ENCODE data around the gene PDGFRA.

Gene PDGFRA

GRCh38 chr4:54228546-54228945 lies 547 bp upstream of the PDGFRA start:
- TF ChIP-seq CTCF (IDR thresholded peaks at IDR 0.05; ENCODE audit: insufficient read depth, low read length, poor library complexity, severe bottlenecking): no peak
- Histone ChIP-seq H3K36me3 (ENCODE audit: control insufficient read depth, insufficient read depth, low read length) (no peaks in the 10 kb centered on the region), H3K4me3 (replicated peaks; ENCODE audit: low read depth, low read length) (no peak overlapping the region), H3K27me3 (replicated peaks; ENCODE audit: control insufficient read depth, insufficient read depth, low read length) (peaks cover 9% of the 10 kb centered on the region)
- no peak for DNase-seq (ENCODE audit: extremely low read depth, insufficient read length)

DNA sequence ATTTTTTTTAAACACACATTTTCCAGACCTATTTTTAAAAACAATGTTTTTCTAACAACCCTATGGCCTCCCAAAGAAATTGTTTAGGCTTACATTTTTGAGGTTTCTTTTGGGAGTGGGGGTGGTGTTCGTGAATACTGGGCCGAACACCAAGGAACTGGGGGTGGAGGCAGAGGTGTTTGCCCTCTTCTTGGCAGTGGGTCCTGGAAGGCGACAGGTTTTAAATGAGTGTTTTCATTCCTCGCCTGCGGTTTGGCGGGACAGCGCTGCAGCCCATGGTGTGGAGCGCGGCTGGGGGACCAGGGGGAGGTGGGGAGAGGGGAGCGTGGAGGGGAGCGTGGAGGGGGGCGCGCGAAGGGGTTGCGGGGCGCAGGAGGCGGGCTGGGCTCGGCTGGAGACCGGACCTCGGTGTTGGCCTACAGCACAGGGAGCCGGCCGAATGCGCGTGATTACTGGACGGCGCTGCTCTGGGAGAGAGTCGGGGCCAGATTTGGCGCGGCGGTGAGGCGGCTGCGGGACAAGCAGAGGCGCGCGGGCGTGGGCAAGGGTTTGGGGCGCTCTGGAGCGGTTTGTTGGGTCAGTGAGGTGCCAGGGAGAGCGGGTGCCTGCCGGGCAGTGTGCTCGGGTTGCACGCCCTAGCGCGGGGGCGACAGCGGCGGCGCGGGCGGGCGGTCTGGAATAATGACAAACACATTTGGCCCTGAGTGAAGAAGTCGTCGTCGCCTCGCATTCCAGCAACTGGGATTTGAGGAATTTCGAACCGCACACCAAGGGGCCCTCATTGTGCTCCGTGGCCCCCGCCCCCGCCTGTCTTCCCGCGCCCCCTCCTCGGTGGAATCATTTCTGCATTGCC lies 764 bp downstream of the PDGFRA start:
- H3K27me3 ChIP-seq (replicated peaks; ENCODE audit: control insufficient read depth, insufficient read depth, low read length): peaks cover 9% of the 10 kb centered on the region
- no peaks in the 10 kb centered on the region for H3K36me3 ChIP-seq (ENCODE audit: control insufficient read depth, insufficient read depth, low read length)
- no peak overlapping the region for H3K4me3 ChIP-seq (replicated peaks; ENCODE audit: low read depth, low read length)
- no peak for DNase-seq (ENCODE audit: extremely low read depth, insufficient read length)
- TF ChIP-seq CTCF (IDR thresholded peaks at IDR 0.05; ENCODE audit: insufficient read depth, low read length, poor library complexity, severe bottlenecking): no peak

DNA sequence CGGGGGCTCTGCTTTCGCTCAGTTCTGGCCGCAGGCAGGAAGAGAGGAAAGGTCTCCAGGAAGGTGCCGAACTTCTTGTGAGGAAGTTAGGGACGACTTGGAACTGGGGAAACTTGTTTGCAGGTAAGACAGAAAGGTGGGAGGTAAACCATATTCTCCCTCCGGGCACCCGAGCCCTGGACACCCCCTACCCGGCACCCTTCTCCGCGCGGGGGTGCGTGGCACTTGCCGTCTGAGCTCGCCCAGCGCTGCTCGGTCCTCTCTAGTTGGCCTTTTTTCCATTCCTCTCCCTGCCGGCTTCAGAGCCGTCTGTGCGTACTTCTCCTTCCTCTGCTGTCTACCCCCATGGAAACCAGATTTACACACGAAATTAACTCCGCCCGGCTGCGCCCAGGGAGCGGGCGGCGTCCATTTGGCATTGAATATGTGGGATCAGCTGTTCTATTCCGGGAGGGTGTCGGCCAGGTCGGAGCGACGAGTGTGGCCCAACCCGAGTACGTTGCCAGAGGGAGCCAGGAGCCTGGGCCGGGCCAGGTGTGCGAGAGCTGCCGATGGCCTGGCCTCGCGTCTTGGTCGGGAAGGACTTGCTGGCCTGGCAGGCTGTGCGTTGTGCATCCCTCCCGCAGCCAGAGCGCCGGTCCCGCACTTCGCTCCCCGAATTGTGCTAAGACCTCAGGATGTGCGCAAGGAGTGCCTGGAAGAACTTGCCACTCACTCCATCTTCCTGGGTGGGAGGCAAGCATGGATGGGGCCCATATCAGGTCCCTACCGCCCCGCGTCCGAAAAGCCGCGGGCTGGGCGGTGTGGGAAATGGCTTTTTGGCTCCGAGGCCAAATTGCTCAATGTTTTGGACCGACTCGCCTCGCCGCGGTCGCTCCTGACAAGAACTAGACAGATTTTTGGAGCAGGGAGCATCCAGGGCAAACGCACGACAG lies 1.7 kb downstream of the PDGFRA start:
- TF ChIP-seq CTCF (IDR thresholded peaks at IDR 0.05; ENCODE audit: insufficient read depth, low read length, poor library complexity, severe bottlenecking): no peak
- peaks cover 5% of the 10 kb centered on the region for H3K27me3 ChIP-seq (replicated peaks; ENCODE audit: control insufficient read depth, insufficient read depth, low read length)
- no peaks in the 10 kb centered on the region for H3K36me3 ChIP-seq (ENCODE audit: control insufficient read depth, insufficient read depth, low read length)
- H3K4me3 ChIP-seq (replicated peaks; ENCODE audit: low read depth, low read length): no peak overlapping the region
- DNase-seq (ENCODE audit: extremely low read depth, insufficient read length): peak; percentile 20

DNA sequence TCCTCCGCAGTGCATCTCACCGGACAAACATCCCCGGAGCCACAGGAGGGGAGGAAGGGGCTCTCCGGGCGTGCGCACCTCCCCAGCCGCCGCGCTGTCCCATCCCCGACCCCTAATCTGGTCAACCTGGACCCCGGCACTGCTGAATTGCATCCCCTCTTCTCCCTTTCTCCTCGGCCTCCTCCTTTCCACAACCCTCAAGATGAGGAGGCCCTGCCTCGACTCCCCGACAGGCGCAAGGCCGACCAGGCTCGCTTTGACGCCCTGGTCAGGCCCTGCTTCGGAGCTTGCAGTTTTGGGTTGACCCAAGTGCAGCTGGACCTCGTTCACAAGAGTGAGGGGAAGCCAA lies 2.3 kb downstream of the PDGFRA start:
- no peak for DNase-seq (ENCODE audit: extremely low read depth, insufficient read length)
- no peaks in the 10 kb centered on the region for H3K36me3 ChIP-seq (ENCODE audit: control insufficient read depth, insufficient read depth, low read length)
- TF ChIP-seq CTCF (IDR thresholded peaks at IDR 0.05; ENCODE audit: insufficient read depth, low read length, poor library complexity, severe bottlenecking): no peak
- no peak overlapping the region for H3K4me3 ChIP-seq (replicated peaks; ENCODE audit: low read depth, low read length)
- H3K27me3 ChIP-seq (replicated peaks; ENCODE audit: control insufficient read depth, insufficient read depth, low read length): peaks cover 4% of the 10 kb centered on the region

DNA sequence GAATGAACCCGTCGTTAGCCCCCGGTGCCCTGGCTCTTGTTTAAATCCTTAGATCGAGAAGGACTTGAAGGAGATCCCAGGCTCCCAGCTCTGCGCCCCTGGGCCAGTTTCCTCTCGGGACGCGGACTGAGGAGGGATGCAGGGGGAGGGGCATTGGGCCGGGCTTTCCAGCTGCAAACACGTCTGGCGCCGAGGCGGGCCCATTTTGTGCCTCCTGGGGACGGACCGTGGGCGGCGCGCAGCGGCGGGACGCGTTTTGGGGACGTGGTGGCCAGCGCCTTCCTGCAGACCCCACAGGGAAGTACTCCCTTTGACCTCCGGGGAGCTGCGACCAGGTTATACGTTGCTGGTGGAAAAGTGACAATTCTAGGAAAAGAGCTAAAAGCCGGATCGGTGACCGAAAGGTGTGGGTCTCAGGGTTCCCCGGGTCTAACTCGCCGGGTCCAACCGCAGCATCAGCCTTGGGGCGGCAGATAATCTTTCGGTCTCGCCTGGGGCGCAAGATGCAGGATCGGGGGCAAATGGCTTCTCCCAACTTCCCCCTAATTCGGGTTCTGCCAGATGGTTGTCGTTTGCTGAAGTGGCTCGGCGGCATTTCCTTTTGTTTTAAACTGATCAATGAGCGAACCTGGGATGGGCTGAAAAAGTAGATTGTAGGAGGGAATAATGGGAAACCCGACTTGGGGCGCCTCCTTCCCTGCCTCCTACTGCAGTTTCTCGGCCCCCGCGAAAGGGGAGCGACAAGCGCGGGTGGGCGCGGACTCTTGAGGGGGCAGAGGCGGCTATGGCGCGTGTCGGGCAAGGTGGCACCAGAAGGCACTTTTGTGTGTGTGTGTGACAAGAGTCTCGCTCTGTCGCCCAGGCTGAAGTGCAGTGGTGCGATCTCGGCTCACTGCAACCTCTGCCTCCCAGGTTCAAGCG lies 2.9 kb downstream of the PDGFRA start:
- peak; percentile 22 for DNase-seq (ENCODE audit: extremely low read depth, insufficient read length)
- no peak for TF ChIP-seq CTCF (IDR thresholded peaks at IDR 0.05; ENCODE audit: insufficient read depth, low read length, poor library complexity, severe bottlenecking)
- Histone ChIP-seq H3K4me3 (replicated peaks; ENCODE audit: low read depth, low read length) (no peak overlapping the region), H3K27me3 (replicated peaks; ENCODE audit: control insufficient read depth, insufficient read depth, low read length) (peaks cover 4% of the 10 kb centered on the region), H3K36me3 (ENCODE audit: control insufficient read depth, insufficient read depth, low read length) (no peaks in the 10 kb centered on the region)
